ENCODE data around the gene JARID2. TPM values are rescaled to one million over a fixed set of nuclear protein-coding genes. Genes with fewer than 3 reads are reported as not detected.
A peak's percentile ranks its signal among the peaks of the same experiment; 100 is the strongest.

Gene JARID2
- total RNA-seq, 1 donor from 2014 or later = 65.6 TPM

DNA sequence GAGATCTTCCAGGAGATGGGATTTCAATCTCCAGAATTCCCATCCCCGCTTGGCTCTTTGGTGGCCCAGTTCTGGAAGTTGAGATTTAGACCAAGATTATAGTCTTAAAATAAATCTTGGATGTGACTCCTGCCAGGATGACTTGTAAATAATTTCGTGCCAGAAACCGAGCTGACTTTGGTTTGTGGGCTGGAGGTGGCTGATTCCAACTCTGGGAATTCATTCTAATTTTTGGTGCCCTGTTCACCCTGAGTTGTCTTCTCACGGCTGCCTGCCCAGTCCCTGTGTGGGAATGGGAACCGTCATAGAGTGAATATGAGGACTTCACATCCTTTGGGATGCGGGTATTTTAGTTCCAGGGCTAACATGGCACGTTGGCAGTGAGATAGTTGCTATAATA, 64.8 kb downstream of the JARID2 start:
- H3K27ac Mint-ChIP-seq = peak overlapping the region; percentile 18
- no peak overlapping the region for H3K4me3 Mint-ChIP-seq (ENCODE audit: low read depth)
- peaks cover 3% of the 10 kb centered on the region for H3K36me3 Mint-ChIP-seq (ENCODE audit: insufficient read depth)
- TF ChIP-seq, protein P1, sequence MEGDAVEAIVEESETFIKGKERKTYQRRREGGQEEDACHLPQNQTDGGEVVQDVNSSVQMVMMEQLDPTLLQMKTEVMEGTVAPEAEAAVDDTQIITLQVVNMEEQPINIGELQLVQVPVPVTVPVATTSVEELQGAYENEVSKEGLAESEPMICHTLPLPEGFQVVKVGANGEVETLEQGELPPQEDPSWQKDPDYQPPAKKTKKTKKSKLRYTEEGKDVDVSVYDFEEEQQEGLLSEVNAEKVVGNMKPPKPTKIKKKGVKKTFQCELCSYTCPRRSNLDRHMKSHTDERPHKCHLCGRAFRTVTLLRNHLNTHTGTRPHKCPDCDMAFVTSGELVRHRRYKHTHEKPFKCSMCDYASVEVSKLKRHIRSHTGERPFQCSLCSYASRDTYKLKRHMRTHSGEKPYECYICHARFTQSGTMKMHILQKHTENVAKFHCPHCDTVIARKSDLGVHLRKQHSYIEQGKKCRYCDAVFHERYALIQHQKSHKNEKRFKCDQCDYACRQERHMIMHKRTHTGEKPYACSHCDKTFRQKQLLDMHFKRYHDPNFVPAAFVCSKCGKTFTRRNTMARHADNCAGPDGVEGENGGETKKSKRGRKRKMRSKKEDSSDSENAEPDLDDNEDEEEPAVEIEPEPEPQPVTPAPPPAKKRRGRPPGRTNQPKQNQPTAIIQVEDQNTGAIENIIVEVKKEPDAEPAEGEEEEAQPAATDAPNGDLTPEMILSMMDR (IDR thresholded peaks at IDR 0.05; ENCODE audit: unreplicated experiment) = no peak
- no peak for DNase-seq (ENCODE audit: low spot score, unreplicated experiment)
- no peaks in the 10 kb centered on the region for H3K9me3 Mint-ChIP-seq (ENCODE audit: low read depth)
- no peaks in the 10 kb centered on the region for H3K27me3 Mint-ChIP-seq
- peaks cover 49% of the 10 kb centered on the region for H3K4me1 Mint-ChIP-seq (ENCODE audit: low read depth)

DNA sequence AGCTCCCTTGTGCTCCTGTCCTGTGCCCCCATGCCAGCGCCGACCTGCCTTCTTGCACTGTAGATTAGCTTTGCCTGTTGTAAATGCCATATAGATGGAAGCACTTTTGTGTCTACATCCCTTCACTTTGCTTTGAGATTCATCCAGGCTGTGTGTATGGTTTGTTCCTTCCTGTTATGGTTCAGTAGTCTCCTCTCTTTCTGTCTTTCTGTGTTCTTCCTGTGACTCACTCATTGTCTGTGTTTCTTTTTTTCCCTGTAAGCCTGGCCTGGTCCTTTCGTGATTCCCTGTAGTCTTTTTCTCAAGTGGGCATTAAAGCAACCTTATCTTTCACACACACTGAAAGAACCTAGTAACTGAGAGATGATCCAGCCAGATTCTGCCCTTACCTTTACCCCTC, 66.6 kb downstream of the JARID2 start:
- Mint-ChIP-seq H3K27me3 (no peaks in the 10 kb centered on the region), H3K9me3 (ENCODE audit: low read depth) (no peaks in the 10 kb centered on the region), H3K27ac (no peak overlapping the region), H3K36me3 (ENCODE audit: insufficient read depth) (peaks cover 3% of the 10 kb centered on the region), H3K4me3 (ENCODE audit: low read depth) (no peak overlapping the region), H3K4me1 (ENCODE audit: low read depth) (peaks cover 44% of the 10 kb centered on the region)
- TF ChIP-seq, protein P1 (IDR thresholded peaks at IDR 0.05; ENCODE audit: unreplicated experiment) = no peak
- no peak for DNase-seq (ENCODE audit: low spot score, unreplicated experiment)

DNA sequence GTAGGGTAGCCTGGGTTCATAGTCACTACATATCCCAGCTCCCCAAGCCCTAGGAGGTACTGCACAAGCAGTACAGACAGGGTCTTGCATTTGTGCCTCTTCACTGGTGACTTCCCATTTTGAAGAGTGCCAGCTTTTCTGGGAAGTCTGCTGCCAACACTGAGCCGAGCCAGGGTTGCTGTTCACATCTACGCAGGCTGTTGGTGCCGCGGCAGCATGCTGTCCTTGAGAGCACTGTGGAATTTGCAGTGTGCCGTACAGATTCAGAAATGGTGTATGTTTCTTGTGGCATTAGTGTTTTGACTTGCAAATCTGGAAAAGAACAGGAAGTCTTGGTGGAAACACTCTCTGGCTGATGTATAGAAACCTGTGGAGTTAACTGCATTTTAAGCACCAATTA, 67.5 kb downstream of the JARID2 start:
- no peaks in the 10 kb centered on the region for H3K27me3 Mint-ChIP-seq
- no peak overlapping the region for H3K27ac Mint-ChIP-seq
- TF ChIP-seq, protein P1 (IDR thresholded peaks at IDR 0.05; ENCODE audit: unreplicated experiment) = no peak
- no peaks in the 10 kb centered on the region for H3K9me3 Mint-ChIP-seq (ENCODE audit: low read depth)
- no peak for DNase-seq (ENCODE audit: low spot score, unreplicated experiment)
- peaks cover 38% of the 10 kb centered on the region for H3K4me1 Mint-ChIP-seq (ENCODE audit: low read depth)
- H3K4me3 Mint-ChIP-seq (ENCODE audit: low read depth) = no peak overlapping the region
- peaks cover 3% of the 10 kb centered on the region for H3K36me3 Mint-ChIP-seq (ENCODE audit: insufficient read depth)

DNA sequence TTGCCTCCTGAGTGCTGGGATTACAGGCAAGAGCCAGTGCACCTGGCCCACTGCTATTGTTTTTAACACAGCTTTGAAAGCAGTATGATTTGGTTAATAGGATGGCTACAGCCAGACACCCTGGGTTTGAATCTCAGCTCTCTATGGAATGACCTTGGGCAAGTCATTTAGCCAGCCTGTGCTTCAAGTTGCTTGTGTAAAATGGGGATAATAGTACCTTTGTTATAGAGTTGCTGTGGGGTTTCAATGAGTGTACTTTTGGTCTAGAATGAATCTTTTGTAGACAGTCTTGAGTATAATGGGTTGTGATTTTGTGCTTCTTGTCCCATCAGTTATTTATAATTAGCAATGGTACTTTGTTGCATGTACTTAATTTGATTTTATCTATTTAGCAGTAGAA, 70.9 kb downstream of the JARID2 start:
- no peak for DNase-seq (ENCODE audit: low spot score, unreplicated experiment)
- Mint-ChIP-seq H3K27ac (no peak overlapping the region), H3K4me1 (ENCODE audit: low read depth) (peaks cover 34% of the 10 kb centered on the region), H3K27me3 (no peaks in the 10 kb centered on the region), H3K9me3 (ENCODE audit: low read depth) (no peaks in the 10 kb centered on the region), H3K36me3 (ENCODE audit: insufficient read depth) (peaks cover 3% of the 10 kb centered on the region), H3K4me3 (ENCODE audit: low read depth) (no peak overlapping the region)
- TF ChIP-seq, protein P1 (IDR thresholded peaks at IDR 0.05; ENCODE audit: unreplicated experiment) = no peak

DNA sequence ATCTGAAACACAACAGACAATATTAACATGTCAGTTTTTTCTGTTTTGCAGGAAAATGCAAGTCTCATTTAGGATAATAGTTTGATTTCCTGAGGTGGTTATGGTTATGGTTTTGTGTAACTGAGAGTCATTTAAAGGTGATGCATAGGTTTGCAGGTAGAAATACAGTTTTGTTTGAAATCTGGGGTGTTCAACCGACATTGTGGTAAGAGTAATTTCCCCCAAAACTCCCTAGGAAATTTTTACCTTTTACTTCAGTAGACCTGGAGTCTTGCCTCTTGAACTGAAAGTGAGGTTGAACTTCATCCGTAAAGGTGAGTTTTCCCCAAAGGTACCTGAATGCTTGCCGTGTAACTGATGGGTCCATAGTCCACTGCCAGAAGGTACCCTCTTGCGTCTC, 71.4 kb downstream of the JARID2 start:
- TF ChIP-seq, protein P1 (IDR thresholded peaks at IDR 0.05; ENCODE audit: unreplicated experiment) = no peak
- no peak for DNase-seq (ENCODE audit: low spot score, unreplicated experiment)
- H3K4me3 Mint-ChIP-seq (ENCODE audit: low read depth) = no peak overlapping the region
- H3K4me1 Mint-ChIP-seq (ENCODE audit: low read depth) = peaks cover 39% of the 10 kb centered on the region
- H3K27me3 Mint-ChIP-seq = no peaks in the 10 kb centered on the region
- H3K9me3 Mint-ChIP-seq (ENCODE audit: low read depth) = no peaks in the 10 kb centered on the region
- no peak overlapping the region for H3K27ac Mint-ChIP-seq
- peaks cover 3% of the 10 kb centered on the region for H3K36me3 Mint-ChIP-seq (ENCODE audit: insufficient read depth)

All from progenitor cell of endocrine pancreas (in vitro differentiated cells).